Hippocampal formation (tissue), 2 donors: ENCODE measurements around the gene TCAIM.
A peak's percentile ranks its signal among the peaks of the same experiment; 100 is the strongest.
"Not testable (repeated sequence)": the region's sequence is repeated elsewhere in the genome, so short reads cannot be mapped to it uniquely, and the experiment has no call there.

Source experiments
- DNase-seq, 2 donors: peaks; one replicate each; lab custom pipeline; 2025; lab: John Stamatoyannopoulos, UW

Gene TCAIM

GRCh38 chr3:44416031-44417030 lies 77.8 kb downstream of the TCAIM start:
- DNase-seq: no peak

GRCh38 chr3:44418118-44418517 lies 79.6 kb downstream of the TCAIM start:
- DNase-seq: not testable (repeated sequence)

GRCh38 chr3:44418549-44418948 lies 80.0 kb downstream of the TCAIM start:
- no peak for DNase-seq

GRCh38 chr3:44419116-44419922 lies 80.8 kb downstream of the TCAIM start:
- no peak for DNase-seq

DNA sequence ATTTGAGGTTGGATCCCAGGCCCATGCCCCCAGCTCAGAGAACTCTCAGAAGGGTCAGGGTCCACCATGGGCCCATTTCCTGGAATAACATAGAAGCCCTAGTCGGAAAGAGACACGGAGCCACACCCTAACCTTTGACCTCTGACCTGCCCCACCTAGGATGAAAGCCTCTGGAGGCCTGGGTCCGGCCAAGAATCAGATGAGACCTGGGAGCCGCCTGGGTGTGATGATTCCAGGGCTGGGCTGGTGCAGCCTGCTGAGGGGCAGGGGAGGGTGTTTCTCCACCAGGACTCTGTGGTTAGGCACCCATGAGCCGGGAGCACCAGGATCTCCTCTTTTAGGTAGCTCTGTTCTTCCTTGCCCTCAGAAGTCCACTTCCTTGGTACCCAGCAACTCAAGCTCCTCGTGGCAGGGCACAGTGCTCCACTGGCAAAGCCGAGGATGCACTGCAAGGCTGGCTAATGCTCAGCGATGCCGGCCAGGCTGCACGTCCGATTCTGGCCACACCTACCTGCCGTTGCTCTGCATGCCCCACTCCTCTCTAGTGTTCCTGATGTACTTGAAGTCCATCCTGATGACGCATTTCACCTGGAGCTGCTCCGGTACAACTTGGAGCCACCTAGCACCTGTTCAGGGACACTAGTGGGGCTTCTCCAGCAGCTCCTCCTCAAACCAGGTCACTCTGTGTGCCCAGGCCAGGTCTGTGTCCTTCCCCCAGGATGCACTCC lies 81.5 kb downstream of the TCAIM start:
- DNase-seq: no peak

DNA sequence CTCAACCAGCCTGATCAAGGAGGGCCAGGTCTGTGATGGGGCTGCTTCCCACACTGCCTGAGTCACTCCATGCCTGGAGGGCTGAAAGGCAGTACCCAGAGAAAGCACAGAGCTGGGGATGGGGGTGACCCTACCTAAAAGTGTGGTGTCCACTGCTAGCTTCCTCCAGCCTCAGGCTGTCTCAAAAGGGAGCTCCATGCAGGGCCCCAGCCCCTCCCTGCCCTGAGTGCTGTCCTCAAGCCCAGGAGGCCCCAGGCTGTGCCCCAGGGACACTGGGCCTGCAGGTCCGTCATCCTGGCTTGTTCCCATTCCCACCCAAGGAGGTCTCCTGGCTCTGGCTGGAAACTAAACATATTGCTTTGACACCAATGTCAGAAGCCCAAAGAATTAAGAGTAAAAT lies 82.1 kb downstream of the TCAIM start:
- no peak for DNase-seq

DNA sequence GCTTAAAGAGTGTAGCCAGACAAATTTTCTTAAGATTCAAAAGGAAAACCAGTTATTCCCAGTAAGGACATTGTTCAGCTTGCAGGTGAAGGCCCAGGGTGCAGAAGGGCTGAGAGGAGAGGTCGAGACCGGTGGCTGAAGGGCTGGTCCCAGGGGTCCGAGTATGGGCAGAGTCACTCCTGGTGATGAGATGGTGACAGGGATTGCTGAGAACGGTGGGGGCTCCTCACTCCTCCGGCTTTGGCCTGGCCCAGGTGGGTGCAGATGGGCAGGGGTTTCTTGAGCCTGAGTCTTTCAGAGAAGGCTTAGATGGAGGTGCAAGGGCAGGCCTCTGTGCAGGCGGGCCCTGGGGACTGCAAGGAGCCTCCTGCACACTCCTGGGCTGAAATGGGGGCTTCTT lies 82.7 kb downstream of the TCAIM start:
- no peak for DNase-seq

DNA sequence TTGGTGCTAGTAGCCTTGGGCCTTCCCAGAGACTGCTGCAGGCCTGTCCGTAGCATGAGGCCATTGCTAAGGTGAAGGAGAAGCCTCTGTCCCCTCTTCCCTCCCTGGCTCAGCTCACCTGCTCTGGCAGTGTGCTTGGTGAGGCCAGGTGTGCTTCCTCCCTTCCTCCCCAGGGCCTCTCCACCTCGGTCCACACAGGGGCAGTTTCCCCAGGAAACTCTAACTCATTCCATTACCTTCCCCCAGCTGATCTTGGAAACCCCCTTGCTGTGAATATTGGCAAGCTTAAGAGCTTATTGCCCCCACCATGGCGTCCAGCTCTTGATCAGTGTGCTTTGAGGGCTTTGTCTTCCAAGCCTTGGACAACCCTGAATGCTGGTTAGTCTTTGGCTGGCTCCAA lies 86.2 kb downstream of the TCAIM start:
- no peak for DNase-seq

GRCh38 chr3:44427683-44428082 lies 89.1 kb downstream of the TCAIM start:
- DNase-seq: no peak

- DNase-seq: no peak
Observed at GRCh38 chr3:44428910-44429309, 90.3 kb downstream of the TCAIM start.

DNA sequence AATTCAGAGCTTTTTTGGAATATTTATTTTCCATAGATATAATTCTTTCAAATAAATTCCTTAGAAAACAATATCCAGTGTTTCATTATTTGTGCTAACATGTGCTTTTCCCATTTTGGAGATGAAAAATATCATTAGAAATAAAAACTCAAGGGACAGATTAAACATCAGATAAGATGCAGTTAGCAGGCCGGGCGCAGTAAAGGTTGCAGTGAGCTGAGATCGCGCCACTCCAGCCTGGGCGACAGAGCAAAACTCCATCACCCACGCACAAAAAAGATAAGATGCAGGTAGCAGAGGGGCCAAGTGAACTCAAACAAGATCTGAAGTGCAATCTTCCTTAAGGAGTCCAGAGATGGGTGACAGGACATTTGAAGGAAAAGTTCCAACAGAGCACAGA lies 90.9 kb downstream of the TCAIM start:
- DNase-seq: no peak

- DNase-seq: no peak
Observed at GRCh38 chr3:44430466-44430865, 91.9 kb downstream of the TCAIM start.

DNA sequence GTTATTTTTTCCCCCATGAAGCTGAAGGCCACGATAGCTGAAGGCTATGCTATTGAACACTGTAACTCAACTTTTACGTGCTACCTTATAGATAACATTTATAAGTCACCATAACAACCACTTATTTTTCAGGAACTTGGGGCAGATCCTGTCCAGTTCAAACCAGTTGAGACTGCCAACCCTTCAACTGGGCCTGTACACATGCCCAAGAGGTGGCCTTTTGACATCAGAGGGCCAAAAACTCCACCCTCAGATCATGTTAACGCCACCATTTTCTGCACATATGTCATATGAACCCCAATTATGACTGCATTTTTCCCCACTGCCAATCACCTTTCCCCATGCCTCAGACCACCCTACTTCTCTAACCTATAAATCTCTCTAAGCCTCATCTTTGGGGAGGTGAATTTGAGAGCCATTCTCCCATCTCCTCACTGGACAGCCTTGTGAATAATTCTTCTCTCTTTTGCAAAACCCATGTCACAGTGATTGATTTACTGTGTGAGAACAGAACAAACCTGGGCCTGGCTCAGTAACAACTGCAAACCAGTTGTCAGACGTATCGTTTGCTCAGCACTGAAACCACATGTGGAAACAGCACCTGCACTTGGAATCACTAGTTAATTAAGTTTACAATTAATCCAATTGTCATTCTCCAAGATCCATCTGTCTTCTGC lies 96.4 kb downstream of the TCAIM start:
- no peak for DNase-seq

GRCh38 chr3:44436181-44436580 lies 97.6 kb downstream of the TCAIM start:
- no peak for DNase-seq

DNA sequence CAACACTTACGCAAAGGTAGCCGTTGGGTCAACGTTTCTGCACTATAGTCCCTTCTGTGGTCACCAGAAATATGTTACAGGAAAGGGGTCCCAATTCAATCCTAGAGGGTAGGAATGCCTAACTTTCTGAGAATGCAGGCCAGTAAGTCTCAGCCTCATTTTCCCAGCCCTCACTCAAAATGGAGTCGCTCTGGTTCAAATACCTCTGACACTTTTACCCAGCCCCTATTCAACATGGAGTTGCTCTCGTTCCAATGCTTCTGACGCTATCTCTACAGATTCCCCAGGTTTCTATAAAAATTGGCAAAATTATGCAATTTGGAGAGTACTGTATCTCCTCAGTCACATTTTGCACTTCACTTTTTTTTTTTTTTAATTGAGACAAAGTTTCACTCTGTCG lies 99.2 kb downstream of the TCAIM start:
- no peak for DNase-seq

- peak; percentile 13 to 14 for DNase-seq
Observed at GRCh38 chr3:44439499-44440295, 101.1 kb downstream of the TCAIM start.

GRCh38 chr3:44442596-44443309 lies 104.2 kb downstream of the TCAIM start:
- no peak for DNase-seq

DNA sequence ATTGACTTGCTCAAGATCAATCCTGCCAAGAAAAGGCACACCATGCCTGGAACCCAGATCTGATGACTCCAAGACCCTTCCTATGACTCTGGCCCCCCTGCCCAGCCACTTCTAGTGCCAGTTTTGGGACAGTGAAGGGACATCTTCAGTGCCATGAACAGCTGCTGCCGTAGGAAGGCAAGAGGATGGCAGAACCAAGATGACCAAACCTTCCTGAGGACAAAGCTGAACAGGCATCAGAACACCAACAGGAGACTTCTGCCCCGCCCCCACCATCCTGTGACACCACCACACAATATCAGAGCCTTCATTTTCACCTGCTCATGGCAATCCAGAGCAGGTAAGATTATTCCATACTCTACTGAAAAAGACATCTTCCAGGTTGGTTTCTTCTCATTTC lies 105.9 kb downstream of the TCAIM start:
- DNase-seq: no peak

DNA sequence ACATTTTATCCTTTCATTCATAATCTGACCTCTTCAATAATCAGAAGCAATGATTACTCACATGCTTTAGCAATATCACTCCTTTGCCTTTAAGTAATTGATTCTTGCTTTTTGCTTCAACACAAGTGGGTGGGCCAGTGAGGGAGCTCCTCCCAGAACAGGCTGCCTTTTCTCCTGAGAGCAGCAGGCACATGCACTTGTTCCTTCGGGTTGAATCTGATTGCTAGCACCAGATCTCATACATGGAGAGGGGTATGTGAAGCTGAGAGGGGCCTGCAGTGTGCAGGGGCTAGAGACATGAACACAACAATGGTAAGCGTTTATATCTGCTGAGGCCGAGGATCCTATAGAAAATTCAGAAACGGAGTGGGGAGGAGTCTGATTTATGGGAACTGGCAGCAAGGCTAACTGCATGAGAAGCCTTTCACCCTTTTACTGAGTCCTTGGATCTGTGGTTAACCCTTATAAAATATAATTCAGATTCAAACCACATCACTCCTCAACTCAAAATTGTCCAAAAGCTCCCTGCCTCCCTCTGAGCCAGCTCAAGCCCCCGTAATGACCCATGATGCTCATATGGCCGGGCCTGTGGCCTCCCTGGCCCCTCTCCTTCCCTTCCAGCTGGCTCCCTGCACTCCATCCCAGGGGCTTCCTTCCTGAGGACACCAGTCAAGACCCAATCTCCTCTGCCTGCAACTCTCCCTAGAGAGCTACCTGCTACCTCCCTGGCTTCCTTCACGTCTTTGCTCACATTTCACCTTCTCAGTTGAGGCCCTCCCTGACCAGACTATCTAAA lies 106.5 kb downstream of the TCAIM start:
- DNase-seq: no peak
